OCI-LY7 (cell line): ENCODE data around the gene TCERG1L. TPM values are rescaled to one million over a fixed set of nuclear protein-coding genes. Genes with fewer than 3 reads are reported as not detected.

Experiments
- BruUV-seq: library from RNA; stranded (reverse); fragments of 400-500 nt; replicated peaks from 2 replicates; lab custom pipeline; 2021; lab: Mats Ljungman, UMichigan
- CTCF ChIA-PET: fragments of 300-600 bp; sonication (Branson Sonifier 250); formaldehyde crosslinking; loops from one replicate; lab custom pipeline; 2022; ENCODE audit warnings: antibody characterized with exemption; ENCODE audit not compliant: unreplicated experiment; lab: Charles Lee
- POLR2A ChIA-PET: fragments of 300-600 bp; sonication (Branson Sonifier 250); formaldehyde crosslinking; loops from one replicate; lab custom pipeline; 2022; ENCODE audit warnings: antibody characterized with exemption; lab: Charles Lee
- DNase-seq: peaks from one replicate; pipeline ENCODE4 v3.0.0-alpha.2; 2015; ENCODE audit warnings: low spot score
- H2AFZ ChIP-seq: fragments of 200-600 bp; sonication (generic), shearing (Covaris generic); 2 replicates; pipeline ENCODE4 v1.6.1; 2014; ENCODE audit warnings: mild to moderate bottlenecking, antibody characterized with exemption, low read length, moderate library complexity
- H3K27ac ChIP-seq: fragments of 200-600 bp; sonication (generic); 2 replicates; pipeline ENCODE4 v1.5.1; 2014; ENCODE audit warnings: mixed run types, low read depth, mild to moderate bottlenecking, moderate library complexity, low read length, inconsistent platforms; ENCODE audit not compliant: poor library complexity, severe bottlenecking
- H3K36me3 ChIP-seq: fragments of 200-600 bp; sonication (generic); 2 replicates; pipeline ENCODE4 v1.6.1; 2014; ENCODE audit warnings: mild to moderate bottlenecking, antibody characterized with exemption, low read length, moderate library complexity, mixed read lengths; ENCODE audit not compliant: insufficient read depth
- H3K4me1 ChIP-seq: fragments of 200-600 bp; sonication (generic); 2 replicates; pipeline ENCODE4 v1.5.1; 2014; ENCODE audit warnings: mild to moderate bottlenecking, low read length; ENCODE audit not compliant: insufficient read depth, poor library complexity, severe bottlenecking
- H3K4me2 ChIP-seq: fragments of 200-600 bp; sonication (generic); 2 replicates; pipeline ENCODE4 v1.6.1; 2014; ENCODE audit warnings: mild to moderate bottlenecking, low read length
- H3K4me3 ChIP-seq: fragments of 200-600 bp; sonication (generic); 2 replicates; pipeline ENCODE4 v1.5.1; 2014; ENCODE audit warnings: mild to moderate bottlenecking, low read depth, low read length; ENCODE audit not compliant: poor library complexity, severe bottlenecking
- H3K79me2 ChIP-seq: fragments of 200-600 bp; sonication (generic); 2 replicates; pipeline ENCODE4 v1.6.1; 2016; ENCODE audit warnings: low read depth, mild to moderate bottlenecking, low read length, moderate library complexity, mixed read lengths; ENCODE audit not compliant: insufficient read depth
- H3K9me2 ChIP-seq: fragments of 200-600 bp; sonication (generic); 2 replicates; pipeline ENCODE4 v1.6.1; 2016; ENCODE audit warnings: mild to moderate bottlenecking, low read length, mixed read lengths; ENCODE audit not compliant: insufficient read depth
- H3K9me3 ChIP-seq: fragments of 200-600 bp; sonication (generic); 2 replicates; pipeline ENCODE4 v1.6.1; 2014; ENCODE audit warnings: mild to moderate bottlenecking, mixed run types, low read length, mixed read lengths
- H4K20me1 ChIP-seq: fragments of 200-600 bp; sonication (generic); 2 replicates; pipeline ENCODE4 v1.6.1; 2014; ENCODE audit warnings: mild to moderate bottlenecking, antibody characterized with exemption, low read length, moderate library complexity, mixed read lengths; ENCODE audit not compliant: insufficient read depth
- EZH2phosphoT487 ChIP-seq: fragments of 200-600 bp; sonication (generic); IDR thresholded peaks from 2 replicates; pipeline ENCODE4 v1.6.1; 2018; ENCODE audit warnings: low read depth, borderline replicate concordance, mild to moderate bottlenecking, mixed run types, antibody characterized with exemption, low read length, moderate library complexity, mixed read lengths
- intact Hi-C: fragments of 100-400 bp; cut with micrococcal nuclease; formaldehyde crosslinking; loops from one replicate; pipeline ENCODE4 v1.10.0; 2022; ENCODE audit not compliant: unreplicated experiment
- total RNA-seq, 2 experiments: library from RNA; depleted of rRNA in 1 of 2; stranded (reverse); fragments of >200 nt in 1 of 2; shearing (Covaris generic) in 1 of 2; gene quantifications; 2 replicates each; pipeline ENCODE4 v1.2.3, GENCODE V29; 2014 to 2022
- TF ChIP-seq, protein P1 (sequence below): fragments of 200-600 bp; sonication (generic); conservative IDR thresholded peaks from 2 replicates; pipeline ENCODE4 v1.5.1; 2014; ENCODE audit warnings: mild to moderate bottlenecking, antibody characterized with exemption, low read length, moderate library complexity, mixed read lengths

Gene TCERG1L
- total RNA-seq, 2 experiments from 2014 or later, result not detected

DNA sequence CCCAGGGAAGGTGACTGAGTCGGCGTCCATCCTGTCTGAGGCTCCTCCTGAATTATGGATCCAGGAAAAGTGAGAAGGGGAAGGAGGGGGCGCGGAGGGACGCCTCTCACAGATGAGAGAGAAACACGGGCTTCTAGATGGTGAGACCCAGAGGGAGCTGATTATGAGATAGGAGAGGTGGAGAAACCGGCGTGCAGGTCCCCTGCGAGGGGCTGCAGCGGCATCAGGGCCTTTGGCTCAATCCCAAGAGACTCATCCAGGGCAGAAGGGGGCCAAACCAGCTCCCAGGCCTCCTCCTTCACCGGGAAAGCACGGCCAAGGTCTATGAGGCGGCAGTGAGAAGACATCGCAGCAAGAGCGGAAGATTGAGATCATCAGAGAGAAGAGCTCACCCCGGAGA, 70.8 kb downstream of the TCERG1L start:
- Histone ChIP-seq H3K27ac (no peak overlapping the region), H3K9me2 (no peaks in the 10 kb centered on the region), H2AFZ (no peak overlapping the region), H3K4me1 (no peaks in the 10 kb centered on the region), H3K4me2 (no peak overlapping the region), H3K36me3 (no peaks in the 10 kb centered on the region), H3K79me2 (no peaks in the 10 kb centered on the region), H3K9me3 (no peaks in the 10 kb centered on the region), H4K20me1 (no peaks in the 10 kb centered on the region), H3K4me3 (no peak overlapping the region)
- no peak for DNase-seq
- ChIA-PET POLR2A (no interaction called here), CTCF (no interaction called here)
- intact Hi-C loops, result no loop called here
- no TSS peak for BruUV-seq
- TF ChIP-seq, protein P1, sequence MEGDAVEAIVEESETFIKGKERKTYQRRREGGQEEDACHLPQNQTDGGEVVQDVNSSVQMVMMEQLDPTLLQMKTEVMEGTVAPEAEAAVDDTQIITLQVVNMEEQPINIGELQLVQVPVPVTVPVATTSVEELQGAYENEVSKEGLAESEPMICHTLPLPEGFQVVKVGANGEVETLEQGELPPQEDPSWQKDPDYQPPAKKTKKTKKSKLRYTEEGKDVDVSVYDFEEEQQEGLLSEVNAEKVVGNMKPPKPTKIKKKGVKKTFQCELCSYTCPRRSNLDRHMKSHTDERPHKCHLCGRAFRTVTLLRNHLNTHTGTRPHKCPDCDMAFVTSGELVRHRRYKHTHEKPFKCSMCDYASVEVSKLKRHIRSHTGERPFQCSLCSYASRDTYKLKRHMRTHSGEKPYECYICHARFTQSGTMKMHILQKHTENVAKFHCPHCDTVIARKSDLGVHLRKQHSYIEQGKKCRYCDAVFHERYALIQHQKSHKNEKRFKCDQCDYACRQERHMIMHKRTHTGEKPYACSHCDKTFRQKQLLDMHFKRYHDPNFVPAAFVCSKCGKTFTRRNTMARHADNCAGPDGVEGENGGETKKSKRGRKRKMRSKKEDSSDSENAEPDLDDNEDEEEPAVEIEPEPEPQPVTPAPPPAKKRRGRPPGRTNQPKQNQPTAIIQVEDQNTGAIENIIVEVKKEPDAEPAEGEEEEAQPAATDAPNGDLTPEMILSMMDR, result no peak
- no peak for TF ChIP-seq EZH2phosphoT487

DNA sequence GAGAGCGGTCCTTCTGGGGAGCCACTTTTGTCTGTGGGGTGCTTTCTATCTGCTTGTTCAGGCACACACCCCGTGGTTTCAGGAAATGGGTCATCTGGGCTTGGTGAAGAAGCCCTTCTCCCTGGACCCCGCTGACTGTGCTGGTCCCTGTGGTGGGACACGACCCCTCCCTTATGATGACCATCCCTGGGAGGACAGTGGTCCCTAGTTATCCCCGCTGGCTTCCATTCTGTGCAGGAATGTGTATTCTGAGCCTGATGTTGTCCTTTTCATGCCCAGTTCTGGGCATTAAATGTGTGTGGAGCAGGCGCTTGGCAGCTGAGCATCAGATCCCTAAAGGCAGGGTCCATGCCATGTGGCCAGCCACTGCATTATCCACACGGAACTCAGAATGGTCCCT, 71.6 kb downstream of the TCERG1L start:
- no peaks in the 10 kb centered on the region for H3K36me3 ChIP-seq
- no peak for TF ChIP-seq EZH2phosphoT487
- TF ChIP-seq, protein P1, result no peak
- ChIA-PET CTCF (no interaction called here), POLR2A (no interaction called here)
- H3K79me2 ChIP-seq, result no peaks in the 10 kb centered on the region
- no peak overlapping the region for H3K4me2 ChIP-seq
- H3K9me3 ChIP-seq, result no peaks in the 10 kb centered on the region
- H4K20me1 ChIP-seq, result no peaks in the 10 kb centered on the region
- H3K27ac ChIP-seq, result no peak overlapping the region
- no peaks in the 10 kb centered on the region for H3K4me1 ChIP-seq
- H3K9me2 ChIP-seq, result no peaks in the 10 kb centered on the region
- no peak overlapping the region for H2AFZ ChIP-seq
- BruUV-seq, result no TSS peak
- intact Hi-C loops, result no loop called here
- no peak overlapping the region for H3K4me3 ChIP-seq
- no peak for DNase-seq

DNA sequence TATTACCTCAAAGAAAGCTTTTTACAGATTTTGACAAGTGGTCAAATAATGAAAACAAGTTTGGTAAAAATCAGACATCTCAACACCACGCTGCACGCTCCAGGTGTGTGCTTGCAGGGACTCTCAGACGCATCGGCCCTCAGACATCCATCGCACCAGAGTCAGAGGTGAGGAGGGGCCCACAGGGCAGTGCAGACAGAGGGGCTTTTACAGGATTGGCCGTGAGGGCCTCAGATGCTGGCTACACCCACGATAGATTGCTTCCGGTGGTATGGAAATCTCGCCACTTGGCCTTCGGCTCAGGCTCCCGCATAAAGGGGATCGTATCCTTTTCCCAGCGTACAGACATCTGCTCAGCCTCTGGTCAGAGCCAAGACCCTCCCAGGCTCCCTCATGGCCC, 72.1 kb downstream of the TCERG1L start:
- H4K20me1 ChIP-seq, result no peaks in the 10 kb centered on the region
- no peak overlapping the region for H3K27ac ChIP-seq
- no peak overlapping the region for H3K4me3 ChIP-seq
- intact Hi-C loops, result no loop called here
- no peaks in the 10 kb centered on the region for H3K79me2 ChIP-seq
- no peaks in the 10 kb centered on the region for H3K4me1 ChIP-seq
- H3K9me3 ChIP-seq, result no peaks in the 10 kb centered on the region
- no peak for TF ChIP-seq EZH2phosphoT487
- H3K9me2 ChIP-seq, result no peaks in the 10 kb centered on the region
- POLR2A ChIA-PET, result no interaction called here
- no peak overlapping the region for H3K4me2 ChIP-seq
- no TSS peak for BruUV-seq
- no peak for DNase-seq
- H2AFZ ChIP-seq, result no peak overlapping the region
- CTCF ChIA-PET, result no interaction called here
- no peaks in the 10 kb centered on the region for H3K36me3 ChIP-seq
